DMS 273 treated with DMSO at 0.1 percent for 48 hours (cell line): ENCODE data around the gene UGCG.
"Not testable (repeated sequence)": the region's sequence is repeated elsewhere in the genome, so short reads cannot be mapped to it uniquely, and the experiment has no call there.

Experiments used
- DNase-seq: peaks from one replicate; lab custom pipeline; 2025; lab: John Stamatoyannopoulos, UW

UGCG gene

GRCh38 chr9:111895996-111896941 lies at the start of gene UGCG:
UGCG (plus strand) TSS chr9:111896814; CDS start chr9:111897216, 402 bp downstream.
- DNase-seq, result peak; percentile 65

- DNase-seq, result no peak
These were observed 45.1 kb upstream of the UGCG start for GRCh38 chr9:111851553-111851952.

DNA sequence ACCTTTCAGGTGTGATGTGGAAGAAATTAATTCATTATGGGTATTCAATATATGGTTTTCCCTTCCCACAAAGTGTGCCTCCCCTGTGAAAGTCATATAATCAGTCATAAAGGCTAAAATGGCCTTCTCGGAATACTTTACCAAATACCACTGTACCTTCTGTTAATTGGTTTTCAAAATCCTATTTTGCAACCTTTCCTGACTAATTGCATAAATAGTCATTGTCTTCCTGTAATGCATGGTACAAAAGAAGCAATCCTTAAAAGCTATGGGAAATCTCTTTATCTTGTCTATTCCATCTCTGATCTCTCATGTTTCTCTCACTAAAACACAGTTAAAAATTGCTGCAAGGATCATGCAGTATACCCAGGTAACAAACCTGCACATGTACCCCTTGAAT lies 44.3 kb upstream of the UGCG start:
- DNase-seq, result no peak

GRCh38 chr9:111853450-111853827 lies 43.2 kb upstream of the UGCG start:
- no peak for DNase-seq

DNA sequence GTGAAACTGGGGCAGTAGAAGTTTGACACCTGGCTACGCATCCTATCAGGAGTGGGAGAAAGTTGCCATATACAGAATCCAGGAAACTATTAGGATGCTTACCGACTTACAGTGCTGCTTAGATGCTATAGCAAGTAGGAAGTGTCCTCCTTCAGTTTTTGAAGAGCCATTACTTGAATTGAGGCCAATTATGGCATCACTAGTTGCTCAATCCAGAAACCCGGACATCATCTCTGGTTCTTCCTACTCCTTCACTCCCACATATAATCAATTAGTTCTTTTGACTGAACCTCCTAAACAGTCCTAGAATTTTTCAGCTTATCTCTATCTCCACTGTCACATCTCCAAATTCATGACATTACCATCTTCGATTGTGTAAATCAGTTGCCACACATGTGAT lies 41.8 kb upstream of the UGCG start:
- DNase-seq, result no peak

DNA sequence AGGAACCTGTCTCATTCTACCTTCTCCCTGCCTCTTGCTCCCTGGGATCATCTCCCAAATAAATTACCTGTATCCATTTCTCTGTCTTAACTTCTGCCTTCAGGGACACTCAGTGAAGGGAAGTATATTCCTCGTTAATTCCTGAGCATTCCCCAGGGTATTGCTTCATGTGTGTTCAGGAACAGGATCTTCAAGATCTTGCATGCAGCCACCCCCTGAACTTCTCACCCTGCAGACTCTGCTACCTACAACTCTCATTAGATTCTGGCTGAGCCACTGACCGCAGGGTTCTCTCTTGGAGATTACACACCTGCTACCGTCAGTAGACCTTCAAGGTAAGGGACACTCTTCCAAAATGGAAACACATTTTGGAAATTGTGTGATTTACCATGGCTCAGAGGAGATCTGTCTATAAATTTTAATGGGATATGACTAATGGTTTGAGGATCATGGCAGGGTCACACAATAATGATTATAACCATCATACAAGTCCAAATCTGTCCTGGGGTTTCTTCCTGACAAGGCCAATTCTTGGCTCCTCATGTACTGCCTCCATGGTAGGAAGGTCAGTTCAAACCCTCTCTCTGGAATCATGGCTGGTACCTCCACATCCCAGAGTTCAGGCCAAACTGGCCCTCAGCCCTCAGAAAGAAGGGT lies 38.9 kb upstream of the UGCG start:
- no peak for DNase-seq

DNA sequence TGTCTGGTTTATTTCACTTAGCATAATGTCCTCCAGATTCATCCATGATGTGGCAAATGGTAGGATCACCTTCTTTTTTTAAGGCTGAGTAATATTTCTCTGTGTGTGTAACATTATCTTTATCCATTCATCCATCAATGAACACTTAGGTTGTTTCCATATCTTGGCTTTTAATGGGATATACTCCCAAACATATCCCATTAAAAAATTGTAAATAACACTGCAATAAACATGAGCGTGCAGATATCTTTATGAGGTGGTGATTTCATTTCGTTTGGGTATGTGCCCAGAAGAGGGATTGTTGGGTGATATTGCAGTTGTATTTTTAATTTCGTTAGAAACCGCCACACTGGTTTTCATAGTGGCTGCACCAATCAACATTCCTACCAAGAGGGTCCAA lies 36.2 kb upstream of the UGCG start:
- DNase-seq, result no peak

- DNase-seq, result no peak
These were observed 33.0 kb upstream of the UGCG start for GRCh38 chr9:111863636-111864035.

DNA sequence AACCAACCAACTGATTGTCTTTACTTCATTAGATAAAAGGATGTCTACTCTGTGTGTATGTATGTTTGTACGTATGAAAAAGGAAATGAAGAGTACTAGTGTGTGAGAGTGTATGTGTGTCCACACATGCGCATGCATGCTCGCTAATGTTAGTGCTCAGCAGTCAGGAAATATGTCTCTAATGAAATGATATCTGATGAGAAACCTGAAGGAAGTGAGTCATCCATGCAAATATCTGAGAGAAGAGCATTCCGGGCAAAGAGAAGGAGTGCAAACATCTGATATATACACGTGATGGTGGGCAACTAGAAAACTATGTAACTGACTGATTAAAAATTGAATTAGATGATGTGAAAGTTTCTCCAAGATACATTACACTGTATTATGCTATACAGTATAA lies 29.6 kb upstream of the UGCG start:
- no peak for DNase-seq

- no peak for DNase-seq
These were observed 28.1 kb upstream of the UGCG start for GRCh38 chr9:111868475-111868874.

DNA sequence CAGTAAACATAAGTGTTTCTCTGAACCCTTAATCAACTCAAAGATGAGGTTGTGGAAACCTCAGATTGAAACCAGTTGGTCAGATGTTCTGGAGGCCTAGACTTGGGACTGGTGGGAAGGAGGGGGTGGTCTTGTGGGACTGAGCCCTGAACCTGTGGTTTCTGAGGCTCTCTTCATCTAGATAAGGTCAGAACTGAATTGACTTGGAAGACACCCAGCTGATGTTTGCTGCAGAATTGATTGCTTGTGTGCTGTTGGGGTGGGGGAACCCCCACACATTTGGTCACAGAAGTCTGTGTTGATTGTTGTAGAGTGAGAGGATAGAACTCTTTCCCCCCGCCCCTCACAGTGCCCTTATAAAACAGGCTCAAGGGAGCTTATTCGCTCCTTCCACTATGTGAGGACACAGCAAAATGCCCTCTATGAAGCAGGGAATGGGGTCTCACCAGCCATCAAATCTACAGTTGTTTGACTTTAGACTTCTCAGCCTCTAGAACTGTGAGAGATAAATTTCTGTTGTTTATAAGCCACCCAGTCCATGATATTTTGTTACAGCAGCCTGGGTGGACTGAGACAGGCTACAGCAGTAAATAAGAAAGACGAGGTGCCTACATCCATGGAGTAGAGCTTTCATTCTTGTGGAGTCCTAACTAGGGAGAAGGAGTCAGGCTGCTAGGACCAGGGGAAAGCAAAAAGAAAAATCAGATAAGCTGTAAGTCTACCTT lies 25.7 kb upstream of the UGCG start:
- no peak for DNase-seq

DNA sequence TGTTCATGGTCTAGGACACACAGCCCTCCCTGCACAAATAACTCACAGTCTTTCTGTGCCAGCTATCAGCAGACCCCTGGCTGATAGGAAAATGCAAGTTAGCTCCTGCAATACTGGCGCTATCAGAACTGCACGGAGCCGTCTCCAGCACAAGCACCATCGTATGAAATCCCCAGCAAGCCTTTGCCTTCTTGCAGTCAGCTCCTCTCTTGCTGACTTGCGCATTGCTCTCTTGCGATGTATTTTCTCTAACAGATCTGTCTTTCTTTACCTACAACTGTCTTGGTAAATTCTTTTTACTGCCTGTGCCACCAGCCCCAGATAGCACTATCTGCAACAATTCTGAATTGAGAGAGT lies 25.1 kb upstream of the UGCG start:
- DNase-seq, result no peak

- DNase-seq, result no peak
These were observed 23.7 kb upstream of the UGCG start for GRCh38 chr9:111872886-111873285.

GRCh38 chr9:111873901-111874300 lies 22.7 kb upstream of the UGCG start:
- DNase-seq, result no peak

- DNase-seq, result no peak
These were observed 22.1 kb upstream of the UGCG start for GRCh38 chr9:111874500-111874899.

DNA sequence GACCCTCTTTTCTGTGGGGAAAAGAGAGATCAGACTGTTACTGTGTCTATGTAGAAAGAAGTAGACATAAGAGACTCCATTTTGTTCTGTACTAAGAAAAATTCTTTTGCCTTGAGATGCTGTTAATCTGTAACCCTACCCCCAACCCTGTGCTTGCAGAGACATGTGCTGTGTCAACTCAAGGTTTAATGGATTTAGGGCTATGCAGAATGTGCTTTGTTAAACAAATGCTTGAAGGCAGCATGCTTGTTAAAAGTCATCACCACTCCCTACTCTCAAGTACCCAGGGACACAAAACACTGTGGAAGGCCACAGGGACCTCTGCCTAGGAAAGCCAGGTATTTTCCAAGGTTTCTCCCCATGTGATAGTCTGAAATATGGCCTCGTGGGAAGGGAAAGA lies 21.3 kb upstream of the UGCG start:
- not testable (repeated sequence) for DNase-seq

DNA sequence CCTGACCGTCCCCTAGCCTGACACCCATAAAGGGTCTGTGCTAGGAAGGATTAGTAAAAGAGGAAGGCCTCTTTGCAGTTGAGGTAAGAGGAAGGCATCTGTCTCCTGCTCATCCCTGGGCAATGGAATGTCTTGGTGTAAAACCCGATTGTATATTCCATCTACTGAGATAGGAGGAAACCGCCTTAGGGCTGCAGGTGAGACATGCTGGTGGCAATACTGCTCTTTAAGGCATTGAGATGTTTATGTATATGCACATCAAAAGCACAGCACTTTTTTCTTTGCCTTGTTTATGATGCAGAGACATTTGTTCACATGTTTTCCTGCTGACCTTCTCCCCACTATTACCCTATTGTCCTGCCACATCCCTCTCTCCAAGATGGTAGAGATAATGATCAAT lies 20.9 kb upstream of the UGCG start:
- DNase-seq, result not testable (repeated sequence)

- DNase-seq, result no peak
These were observed 20.4 kb upstream of the UGCG start for GRCh38 chr9:111876179-111876578.

DNA sequence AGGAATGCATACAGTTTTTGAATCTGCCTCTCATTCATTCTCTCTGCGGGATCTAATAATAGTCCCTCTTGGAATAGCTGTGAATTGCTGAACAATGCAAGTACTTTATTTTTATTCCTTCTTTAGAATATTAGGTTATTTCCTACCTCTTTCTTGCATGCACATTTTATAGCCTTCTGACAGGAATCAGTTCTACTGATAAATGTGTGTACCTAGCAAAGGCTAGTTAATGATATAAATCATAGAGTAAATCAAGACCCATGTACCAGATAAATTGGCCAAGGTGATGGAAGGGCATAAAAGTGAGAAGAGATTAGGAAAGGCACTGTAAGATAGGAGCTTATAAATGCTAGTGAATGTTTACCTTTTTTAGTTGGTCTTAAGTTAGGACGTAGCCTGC lies 19.2 kb upstream of the UGCG start:
- DNase-seq, result no peak

GRCh38 chr9:111878946-111879345 lies 17.7 kb upstream of the UGCG start:
- DNase-seq, result no peak

DNA sequence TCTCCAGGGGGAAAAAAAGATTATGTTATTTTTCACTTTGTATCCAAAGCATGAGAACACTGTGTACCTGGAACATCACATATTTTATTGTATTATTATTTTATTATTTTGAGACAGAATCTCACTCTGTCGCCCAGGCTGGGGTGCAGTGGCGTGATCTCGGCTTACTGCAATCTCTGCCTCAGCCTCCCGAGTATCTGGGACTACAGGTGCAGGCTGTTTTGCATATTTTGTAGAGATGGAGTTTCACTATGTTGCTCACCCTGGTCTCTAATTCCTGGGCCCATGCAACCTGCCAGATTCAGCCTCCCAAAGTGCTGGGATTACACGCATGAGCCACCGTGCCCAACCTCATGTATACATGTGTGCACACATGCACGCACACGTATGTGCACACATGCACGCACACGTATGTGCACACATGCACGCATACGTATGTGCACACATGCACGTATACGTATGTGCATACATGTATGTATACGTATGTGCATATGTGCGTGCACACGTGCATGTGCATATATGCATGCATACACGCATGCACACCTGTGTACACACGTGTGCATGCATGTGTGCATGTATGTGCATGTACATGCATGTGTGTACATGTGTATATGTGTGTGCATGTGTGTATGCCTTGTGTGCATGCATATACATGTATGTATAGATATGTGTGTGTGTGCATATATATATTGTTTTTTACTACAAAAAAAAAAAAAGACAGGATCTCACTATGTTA lies 9.5 kb upstream of the UGCG start:
- no peak for DNase-seq

- DNase-seq, result no peak
These were observed 6.3 kb upstream of the UGCG start for GRCh38 chr9:111890334-111890733.
